Omental fat pad (tissue), 4 donors: ENCODE results near the gene CDH23. TPM values are rescaled to one million over a fixed set of nuclear protein-coding genes. Genes with fewer than 3 reads are reported as not detected.

Source experiments
- ATAC-seq: fragments of 150-250 bp; one replicate; pipeline ENCODE4 v1.9.1; 2016; ENCODE audit warnings: mild to moderate bottlenecking, moderate library complexity; ENCODE audit not compliant: low FRiP score
- DNase-seq: peaks from one replicate; pipeline ENCODE4 v3.0.0-alpha.2; 2019; ENCODE audit warnings: low spot score
- total RNA-seq, 4 donors: library from RNA; depleted of rRNA; stranded (reverse); fragments of >200 nt; gene quantifications; one replicate each; pipeline ENCODE4 v1.1.0, GENCODE V29; 2016
- TF ChIP-seq, protein P1 (sequence below), 3 donors: fragments of 450-650 bp; IDR thresholded peaks; one replicate each; pipeline ENCODE4 v1.5.1; 2016 to 2017; ENCODE audit warnings: antibody characterized with exemption in 3 of 3, mild to moderate bottlenecking in 3 of 3, moderate library complexity in 2 of 3

The CDH23 gene
- total RNA-seq, 4 donors from 2014 or later, result 25.3 to 41.9 (median 34.4) TPM

DNA sequence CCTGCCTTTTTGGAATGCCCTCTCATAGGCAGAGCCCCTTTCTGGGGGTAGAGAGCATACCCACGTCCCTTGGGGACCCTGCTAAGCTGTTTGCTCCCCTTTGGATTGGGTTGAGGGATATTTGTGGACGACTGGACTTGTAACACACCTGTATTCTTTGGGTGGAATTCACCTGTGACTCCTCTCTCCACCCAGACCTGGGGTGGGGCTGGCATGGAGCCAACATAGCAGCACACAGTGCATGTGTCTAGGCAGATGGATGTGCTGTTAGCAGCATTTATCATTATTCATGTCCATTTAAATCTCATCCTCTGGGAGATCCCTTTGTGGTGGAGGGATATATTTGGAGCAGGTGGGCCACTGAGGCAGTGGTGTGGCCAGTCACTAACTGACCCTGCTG, 51.0 kb downstream of the CDH23 start:
- TF ChIP-seq, protein P1, sequence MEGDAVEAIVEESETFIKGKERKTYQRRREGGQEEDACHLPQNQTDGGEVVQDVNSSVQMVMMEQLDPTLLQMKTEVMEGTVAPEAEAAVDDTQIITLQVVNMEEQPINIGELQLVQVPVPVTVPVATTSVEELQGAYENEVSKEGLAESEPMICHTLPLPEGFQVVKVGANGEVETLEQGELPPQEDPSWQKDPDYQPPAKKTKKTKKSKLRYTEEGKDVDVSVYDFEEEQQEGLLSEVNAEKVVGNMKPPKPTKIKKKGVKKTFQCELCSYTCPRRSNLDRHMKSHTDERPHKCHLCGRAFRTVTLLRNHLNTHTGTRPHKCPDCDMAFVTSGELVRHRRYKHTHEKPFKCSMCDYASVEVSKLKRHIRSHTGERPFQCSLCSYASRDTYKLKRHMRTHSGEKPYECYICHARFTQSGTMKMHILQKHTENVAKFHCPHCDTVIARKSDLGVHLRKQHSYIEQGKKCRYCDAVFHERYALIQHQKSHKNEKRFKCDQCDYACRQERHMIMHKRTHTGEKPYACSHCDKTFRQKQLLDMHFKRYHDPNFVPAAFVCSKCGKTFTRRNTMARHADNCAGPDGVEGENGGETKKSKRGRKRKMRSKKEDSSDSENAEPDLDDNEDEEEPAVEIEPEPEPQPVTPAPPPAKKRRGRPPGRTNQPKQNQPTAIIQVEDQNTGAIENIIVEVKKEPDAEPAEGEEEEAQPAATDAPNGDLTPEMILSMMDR (IDR thresholded peaks at IDR 0.05), result no peak
- DNase-seq, result no peak
- ATAC-seq, result no peak

DNA sequence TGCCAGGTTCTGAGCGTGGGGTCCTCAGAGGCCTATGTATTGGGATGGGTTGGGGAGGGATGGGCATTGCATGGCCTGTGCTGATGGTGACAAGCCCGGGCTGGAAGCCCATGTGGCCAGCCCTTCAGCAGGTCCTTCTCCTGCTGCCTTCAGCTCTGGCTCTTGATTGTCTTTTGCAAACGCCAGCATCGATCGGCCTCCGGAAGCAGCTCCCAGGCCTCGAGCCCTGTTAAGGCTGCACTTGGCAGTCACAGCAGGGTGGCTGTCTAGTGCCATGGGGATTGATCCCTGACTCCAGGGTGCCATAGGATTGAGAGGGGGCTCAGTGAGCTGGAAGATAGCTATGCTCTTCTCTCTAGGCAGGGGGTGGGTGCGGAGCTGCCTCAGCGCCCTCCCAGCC, 51.4 kb downstream of the CDH23 start:
- ATAC-seq (no peak), DNase-seq (no peak)
- TF ChIP-seq, protein P1 (IDR thresholded peaks at IDR 0.05), result no peak

DNA sequence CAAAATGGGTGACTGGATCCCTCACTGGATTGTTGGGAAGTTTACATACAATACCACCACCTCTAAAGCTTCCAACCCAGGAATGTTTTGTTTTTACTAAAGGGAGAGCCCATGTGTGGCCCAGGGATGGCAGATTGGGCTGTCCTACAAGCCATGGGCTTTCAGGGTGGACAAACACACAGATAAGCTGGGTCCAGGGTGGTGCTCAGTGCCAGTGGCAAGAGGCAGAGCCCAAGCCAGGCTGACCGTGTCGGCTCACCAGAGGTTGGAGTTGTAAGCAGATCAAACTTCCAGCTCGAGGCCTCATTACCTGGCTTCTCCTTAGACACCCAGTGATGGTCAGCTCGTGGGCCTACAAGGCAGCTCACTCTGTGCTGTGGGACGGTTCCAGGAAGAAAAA, 52.3 kb downstream of the CDH23 start:
- TF ChIP-seq, protein P1 (IDR thresholded peaks at IDR 0.05), result no peak
- ATAC-seq, result no peak
- DNase-seq, result no peak

DNA sequence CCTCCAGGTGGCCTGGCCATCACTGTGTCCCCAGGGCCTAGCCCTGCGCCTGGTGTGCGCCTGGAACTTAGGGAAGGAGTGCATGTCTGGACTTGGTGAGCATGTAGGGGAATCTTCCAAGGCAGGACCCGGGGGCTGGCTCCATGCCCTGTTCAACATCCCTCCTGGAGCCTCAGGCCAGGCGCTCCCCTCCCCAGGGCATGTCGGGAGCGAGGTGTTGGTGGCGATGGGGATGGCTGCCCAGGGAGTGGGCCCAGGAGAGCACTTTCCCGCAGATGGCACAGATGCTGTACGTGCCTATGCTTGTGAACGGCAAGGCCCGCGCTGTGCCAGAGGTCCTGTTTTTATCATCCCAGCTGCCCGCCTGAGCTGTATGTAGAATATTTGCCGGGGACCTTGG, 55.0 kb downstream of the CDH23 start:
- DNase-seq (no peak), ATAC-seq (no peak)
- TF ChIP-seq, protein P1 (IDR thresholded peaks at IDR 0.05), result no peak

DNA sequence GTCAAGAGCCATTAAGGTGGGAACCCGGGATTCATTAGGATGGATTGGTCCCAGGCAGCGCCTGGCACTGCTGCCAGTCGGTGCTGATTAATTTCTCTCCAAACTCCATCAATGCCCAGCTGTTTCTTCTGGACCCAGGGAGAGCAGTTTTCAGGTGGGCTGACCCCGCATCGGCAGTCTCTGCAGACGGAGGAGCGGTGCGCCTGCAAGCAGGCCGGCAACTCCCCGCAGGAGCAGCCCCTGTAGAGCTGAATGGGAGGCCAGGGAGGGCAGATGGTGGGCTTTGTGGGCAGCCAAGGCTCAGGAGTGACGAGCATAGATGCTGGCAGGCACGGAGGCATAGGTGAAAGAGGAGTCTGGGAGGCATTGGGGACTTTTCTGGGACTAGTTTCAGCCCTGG, 56.5 kb downstream of the CDH23 start:
- no peak for DNase-seq
- TF ChIP-seq, protein P1 (IDR thresholded peaks at IDR 0.05), result no peak
- ATAC-seq, result no peak

DNA sequence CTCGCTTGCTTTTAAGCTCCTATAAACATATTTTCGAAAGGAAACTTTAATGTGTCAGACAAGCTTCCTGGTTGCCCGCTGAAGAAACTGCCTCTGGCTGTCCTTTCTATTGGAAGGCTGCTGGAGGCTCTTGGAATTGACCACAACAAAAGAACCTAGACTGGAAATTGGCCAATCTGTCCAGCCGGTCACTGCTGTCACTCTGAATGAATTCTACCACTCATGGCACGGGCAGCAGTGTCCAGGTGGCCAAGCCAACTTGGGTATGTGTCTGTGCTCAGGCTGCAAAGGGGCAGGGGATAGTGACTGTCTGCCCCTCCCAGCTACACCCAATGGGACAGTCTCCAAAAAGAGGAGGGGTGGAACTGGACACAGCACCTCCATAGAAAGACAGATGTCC, 57.6 kb downstream of the CDH23 start:
- no peak for DNase-seq
- no peak for ATAC-seq
- TF ChIP-seq, protein P1 (IDR thresholded peaks at IDR 0.05), result no peak

DNA sequence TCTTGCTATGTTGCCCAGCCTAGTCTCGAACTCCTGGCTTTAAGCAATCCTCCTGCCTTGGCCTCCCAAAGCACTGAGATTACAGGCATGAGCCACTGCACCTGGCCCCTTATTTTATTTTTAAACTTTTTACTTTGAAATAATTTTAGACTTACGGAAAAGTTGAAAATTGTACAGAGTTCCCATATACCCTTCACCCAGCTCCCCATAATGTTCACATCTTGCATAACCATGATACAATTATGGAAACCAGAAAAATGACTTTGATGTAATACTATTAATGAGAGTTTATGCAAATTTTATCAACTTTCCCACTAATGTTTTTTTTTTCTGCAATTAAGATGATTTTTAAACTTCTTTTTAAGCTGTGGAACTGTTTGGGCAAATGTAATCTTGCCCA, 58.3 kb downstream of the CDH23 start:
- TF ChIP-seq, protein P1 (IDR thresholded peaks at IDR 0.05), result no peak
- ATAC-seq, result no peak
- DNase-seq, result no peak
